ENCODE data around the gene DPM2. TPM values are rescaled to one million over a fixed set of nuclear protein-coding genes. Genes with fewer than 3 reads are reported as not detected.

The DPM2 gene
- total RNA-seq, 4 donors from 2014 or later: 6.6 to 13.3 (median 8.5) TPM

GRCh38 chr9:127905788-127906191, 31.9 kb downstream of the DPM2 start:
- Histone ChIP-seq H3K4me1 (peaks cover 33 to 59% (median 50%) of the 10 kb centered on the region in 4 donors), H3K9me3 (no peaks in the 10 kb centered on the region), H3K36me3 (peaks cover 0 to 31% (median 27%) of the 10 kb centered on the region in 4 donors), H3K27ac (replicated peaks in 1 of 4) (peak overlapping the region; percentile 51 to 71 (median 62)), H3K4me3 (no peak overlapping the region), H3K27me3 (no peaks in the 10 kb centered on the region)
- intact Hi-C loops (cut with DNase I): no loop called here
- DNase-seq (ENCODE audit: extremely low spot score): no peak
- 85% methylated on average over 12 of the region's 12 CpGs for WGBS
- TF ChIP-seq POLR2AphosphoS5 (IDR thresholded peaks at IDR 0.05) (no peak), EP300 (IDR thresholded peaks at IDR 0.05) (no peak), CTCF (IDR thresholded peaks at IDR 0.05) (no peak), POLR2A (IDR thresholded peaks at IDR 0.05; ENCODE audit: low read depth) (no peak)

- intact Hi-C loops (cut with DNase I): no loop called here
- TF ChIP-seq EP300 (IDR thresholded peaks at IDR 0.05) (no peak), POLR2A (IDR thresholded peaks at IDR 0.05; ENCODE audit: low read depth) (no peak), CTCF (IDR thresholded peaks at IDR 0.05) (no peak), POLR2AphosphoS5 (IDR thresholded peaks at IDR 0.05) (no peak)
- H3K4me1 ChIP-seq: peaks cover 37 to 60% (median 49%) of the 10 kb centered on the region in 4 donors
- no peak overlapping the region for H3K4me3 ChIP-seq
- H3K36me3 ChIP-seq: peaks cover 0 to 25% (median 21%) of the 10 kb centered on the region in 4 donors
- no peak for DNase-seq (ENCODE audit: extremely low spot score)
- H3K27me3 ChIP-seq: no peaks in the 10 kb centered on the region
- WGBS: 78% methylated on average over 5 of the region's 5 CpGs
- peak overlapping the region; percentile 60 to 71 (median 68) for H3K27ac ChIP-seq (replicated peaks in 1 of 4)
- H3K9me3 ChIP-seq: no peaks in the 10 kb centered on the region
Observed at GRCh38 chr9:127905004-127905728, 32.5 kb downstream of the DPM2 start.

GRCh38 chr9:127904561-127905003, 33.1 kb downstream of the DPM2 start:
- Histone ChIP-seq H3K27ac (replicated peaks in 1 of 4) (peak overlapping the region; percentile 60 to 71 (median 68)), H3K9me3 (no peaks in the 10 kb centered on the region), H3K36me3 (peaks cover 0 to 19% (median 15%) of the 10 kb centered on the region in 4 donors), H3K4me1 (peaks cover 41 to 65% (median 53%) of the 10 kb centered on the region in 4 donors), H3K27me3 (no peaks in the 10 kb centered on the region), H3K4me3 (no peak overlapping the region)
- DNase-seq (ENCODE audit: extremely low spot score): no peak
- TF ChIP-seq POLR2AphosphoS5 (IDR thresholded peaks at IDR 0.05): no peak
- TF ChIP-seq POLR2A (IDR thresholded peaks at IDR 0.05; ENCODE audit: low read depth): no peak
- TF ChIP-seq EP300 (IDR thresholded peaks at IDR 0.05): no peak
- no peak for TF ChIP-seq CTCF (IDR thresholded peaks at IDR 0.05)
- 39% methylated on average over 8 of the region's 12 CpGs for WGBS
- intact Hi-C loops (cut with DNase I): no loop called here

GRCh38 chr9:127903557-127904475, 33.8 kb downstream of the DPM2 start:
- DNase-seq (ENCODE audit: extremely low spot score): no peak
- Histone ChIP-seq H3K4me1 (peaks cover 42 to 66% (median 54%) of the 10 kb centered on the region in 4 donors), H3K27me3 (no peaks in the 10 kb centered on the region), H3K27ac (replicated peaks in 1 of 4) (peak overlapping the region; percentile 60 to 71 (median 68)), H3K36me3 (peaks cover 0 to 13% (median 11%) of the 10 kb centered on the region in 4 donors), H3K4me3 (peak overlapping the region in 1 of 4 donors; percentile 9), H3K9me3 (no peaks in the 10 kb centered on the region)
- 42% methylated on average over 15 of the region's 17 CpGs for WGBS
- TF ChIP-seq POLR2AphosphoS5 (IDR thresholded peaks at IDR 0.05) (peak; percentile 57 to 64), CTCF (IDR thresholded peaks at IDR 0.05) (no peak), EP300 (IDR thresholded peaks at IDR 0.05) (no peak), POLR2A (IDR thresholded peaks at IDR 0.05; ENCODE audit: low read depth) (no peak)
- intact Hi-C loops (cut with DNase I): no loop called here
